Measurements from ENCODE around the gene PAQR5. TPM values are rescaled to one million over a fixed set of nuclear protein-coding genes. Genes with fewer than 3 reads are reported as not detected.
"Not testable (repeated sequence)": the region's sequence is repeated elsewhere in the genome, so short reads cannot be mapped to it uniquely, and the experiment has no call there.

Gene PAQR5
- total RNA-seq, 1 donor from 2014 or later, result 0.96 TPM

- no peak for DNase-seq (ENCODE audit: low spot score)
Observed at GRCh38 chr15:69293741-69294615, 4.7 kb upstream of the PAQR5 start.

GRCh38 chr15:69296606-69297005, 2.1 kb upstream of the PAQR5 start:
- no peak for DNase-seq (ENCODE audit: low spot score)

- DNase-seq (ENCODE audit: low spot score), result no peak
Observed at GRCh38 chr15:69297642-69298353, 914 bp upstream of the PAQR5 start.

- no peak for DNase-seq (ENCODE audit: low spot score)
Observed at GRCh38 chr15:69298354-69298696, 387 bp upstream of the PAQR5 start.

- no peak for DNase-seq (ENCODE audit: low spot score)
Observed at GRCh38 chr15:69299451-69299886, 757 bp downstream of the PAQR5 start.

- no peak for DNase-seq (ENCODE audit: low spot score)
Observed at GRCh38 chr15:69299943-69300588, 1.4 kb downstream of the PAQR5 start.

GRCh38 chr15:69301101-69301500, 2.4 kb downstream of the PAQR5 start:
- not testable (repeated sequence) for DNase-seq (ENCODE audit: low spot score)

- DNase-seq (ENCODE audit: low spot score), result not testable (repeated sequence)
Observed at GRCh38 chr15:69302087-69302486, 3.4 kb downstream of the PAQR5 start.

- DNase-seq (ENCODE audit: low spot score), result no peak
Observed at GRCh38 chr15:69302929-69303328, 4.2 kb downstream of the PAQR5 start.

GRCh38 chr15:69303337-69304181, 4.8 kb downstream of the PAQR5 start:
- no peak for DNase-seq (ENCODE audit: low spot score)

- DNase-seq (ENCODE audit: low spot score), result no peak
Observed at GRCh38 chr15:69304182-69304545, 5.5 kb downstream of the PAQR5 start.

GRCh38 chr15:69305204-69305931, 6.7 kb downstream of the PAQR5 start:
- DNase-seq (ENCODE audit: low spot score), result no peak

- DNase-seq (ENCODE audit: low spot score), result no peak
Observed at GRCh38 chr15:69305933-69306568, 7.3 kb downstream of the PAQR5 start.

- no peak for DNase-seq (ENCODE audit: low spot score)
Observed at GRCh38 chr15:69307939-69308338, 9.2 kb downstream of the PAQR5 start.

GRCh38 chr15:69308949-69309348, 10.2 kb downstream of the PAQR5 start:
- no peak for DNase-seq (ENCODE audit: low spot score)

GRCh38 chr15:69311319-69311721, 12.6 kb downstream of the PAQR5 start:
- no peak for DNase-seq (ENCODE audit: low spot score)

GRCh38 chr15:69313432-69314000, 14.8 kb downstream of the PAQR5 start:
- peak; percentile 20 for DNase-seq (ENCODE audit: low spot score)

- no peak for DNase-seq (ENCODE audit: low spot score)
Observed at GRCh38 chr15:69314131-69314530, 15.4 kb downstream of the PAQR5 start.

- DNase-seq (ENCODE audit: low spot score), result no peak
Observed at GRCh38 chr15:69314736-69315135, 16.0 kb downstream of the PAQR5 start.

Measured in umbilical cord (tissue), 2 donors.